ENCODE measurements around the gene SPON1.

The SPON1 gene

GRCh38 chr11:14262271-14262846 is 299.8 kb downstream of the SPON1 start:
- no peak overlapping the region for H3K4me3 ChIP-seq (ENCODE audit: low read depth, low read length)
- no peak for TF ChIP-seq CTCF (conservative IDR thresholded peaks at IDR 0.05; ENCODE audit: low read depth, low read length)
- peak; percentile 56 for DNase-seq (ENCODE audit: low read depth)

- H3K4me3 ChIP-seq (ENCODE audit: low read depth, low read length) = no peak overlapping the region
- no peak for TF ChIP-seq CTCF (conservative IDR thresholded peaks at IDR 0.05; ENCODE audit: low read depth, low read length)
- DNase-seq (ENCODE audit: low read depth) = no peak
These were observed 302.4 kb downstream of the SPON1 start for GRCh38 chr11:14264966-14265365.

DNA sequence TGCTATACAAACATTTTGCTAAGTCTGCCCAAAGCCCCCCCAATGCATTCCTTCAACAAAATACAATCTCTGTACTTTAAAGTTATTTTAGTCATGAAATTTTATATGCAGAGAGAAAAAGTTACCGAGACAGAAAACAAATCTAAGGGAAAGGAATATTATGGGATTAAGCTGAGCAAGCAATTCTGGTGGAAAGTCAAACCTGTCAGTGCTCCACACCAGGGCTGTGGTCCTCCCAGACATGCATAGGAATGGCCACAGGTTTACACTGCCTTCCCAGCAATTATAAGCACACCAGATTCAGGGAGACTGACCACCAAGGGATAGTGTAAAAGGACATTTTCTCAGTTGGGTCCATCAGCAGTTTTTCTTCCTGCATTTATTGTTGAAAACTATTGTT is 304.1 kb downstream of the SPON1 start:
- no peak overlapping the region for H3K4me3 ChIP-seq (ENCODE audit: low read depth, low read length)
- no peak for DNase-seq (ENCODE audit: low read depth)
- no peak for TF ChIP-seq CTCF (conservative IDR thresholded peaks at IDR 0.05; ENCODE audit: low read depth, low read length)

DNA sequence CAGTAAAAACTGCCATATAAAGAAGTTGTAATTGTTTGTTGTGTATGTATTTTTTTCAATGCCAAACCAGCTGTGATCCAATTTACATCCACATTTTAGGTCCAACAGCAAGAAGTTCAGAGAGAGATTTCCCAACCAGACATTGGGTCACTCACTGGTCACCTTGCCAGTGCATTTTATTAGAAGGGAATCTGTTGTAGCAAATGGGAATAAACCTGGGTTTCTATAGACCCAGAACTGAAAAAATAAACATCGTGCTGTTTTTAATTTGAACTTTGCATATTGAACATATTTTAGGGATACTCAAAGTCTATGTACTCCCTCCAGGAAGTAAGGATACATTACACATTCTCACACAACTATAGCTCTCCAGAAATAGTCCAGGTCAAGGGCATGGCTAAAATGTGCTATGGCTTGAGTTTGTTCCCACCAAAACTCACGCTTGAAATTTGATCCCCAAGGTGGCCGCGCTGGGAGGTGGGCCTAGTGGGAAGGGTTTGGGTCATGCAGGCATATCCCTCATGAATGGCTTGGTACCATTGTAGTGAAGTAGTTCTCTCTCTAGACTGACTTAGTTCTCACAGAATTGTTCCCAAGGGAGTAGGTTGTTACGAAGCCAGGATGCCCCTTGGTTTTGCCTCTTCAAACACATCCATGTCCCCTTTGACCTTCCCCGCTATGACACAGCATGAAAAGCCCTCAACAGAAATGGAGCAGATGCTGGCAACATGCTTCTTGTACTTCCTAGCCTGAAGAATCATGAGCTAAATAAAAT is 305.5 kb downstream of the SPON1 start:
- DNase-seq (ENCODE audit: low read depth) = peak; percentile 64
- no peak for TF ChIP-seq CTCF (conservative IDR thresholded peaks at IDR 0.05; ENCODE audit: low read depth, low read length)
- H3K4me3 ChIP-seq (ENCODE audit: low read depth, low read length) = no peak overlapping the region

- no peak for DNase-seq (ENCODE audit: low read depth)
- no peak overlapping the region for H3K4me3 ChIP-seq (ENCODE audit: low read depth, low read length)
- TF ChIP-seq CTCF (conservative IDR thresholded peaks at IDR 0.05; ENCODE audit: low read depth, low read length) = no peak
These were observed 307.4 kb downstream of the SPON1 start for GRCh38 chr11:14269692-14270573.

DNA sequence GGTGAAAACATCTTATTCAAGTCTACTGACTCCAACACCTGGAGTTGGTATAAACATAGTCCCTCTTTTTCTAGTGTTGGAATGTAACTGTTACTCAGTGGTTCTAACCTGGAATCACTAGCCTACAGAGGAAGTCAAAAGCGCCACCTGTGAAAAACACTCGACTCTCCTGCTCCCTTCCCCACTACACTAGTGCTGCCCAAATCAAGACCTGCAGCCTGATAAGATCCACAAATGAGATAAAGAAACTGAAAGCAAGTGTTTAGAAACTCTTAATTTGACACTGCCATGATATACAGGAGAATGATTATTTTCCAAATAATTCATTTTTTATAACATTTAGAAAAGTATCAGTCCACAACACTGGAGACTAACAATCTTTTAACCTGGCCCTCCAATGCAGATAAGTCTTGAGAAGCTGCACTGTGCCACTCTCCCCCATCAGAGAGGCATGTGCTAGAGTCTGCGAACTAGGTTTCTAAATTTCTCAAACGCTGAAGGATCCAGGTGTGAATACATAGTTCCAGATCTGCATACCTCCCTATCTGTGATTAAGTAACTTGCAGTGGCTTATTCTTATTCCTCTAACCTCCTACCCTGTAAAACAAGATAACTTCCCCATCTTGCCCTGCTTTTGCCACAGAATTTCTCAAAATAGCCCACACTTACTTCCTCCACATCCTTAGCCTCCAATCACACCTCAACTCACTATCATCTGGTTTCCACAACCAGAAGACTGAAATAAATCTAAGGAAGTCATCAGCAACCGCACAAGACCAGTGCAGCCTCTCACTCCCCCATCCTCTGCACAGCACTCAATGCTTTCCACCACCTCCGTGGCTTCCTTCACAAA is 308.4 kb downstream of the SPON1 start:
- H3K4me3 ChIP-seq (ENCODE audit: low read depth, low read length) = no peak overlapping the region
- DNase-seq (ENCODE audit: low read depth) = no peak
- no peak for TF ChIP-seq CTCF (conservative IDR thresholded peaks at IDR 0.05; ENCODE audit: low read depth, low read length)

Measured in choroid plexus epithelial cell (primary cell).